Measurements from ENCODE around the gene EEA1. TPM values are rescaled to one million over a fixed set of nuclear protein-coding genes. Genes with fewer than 3 reads are reported as not detected.

Gene EEA1
- total RNA-seq, 1 donor from 2014 or later = 31.1 TPM

DNA sequence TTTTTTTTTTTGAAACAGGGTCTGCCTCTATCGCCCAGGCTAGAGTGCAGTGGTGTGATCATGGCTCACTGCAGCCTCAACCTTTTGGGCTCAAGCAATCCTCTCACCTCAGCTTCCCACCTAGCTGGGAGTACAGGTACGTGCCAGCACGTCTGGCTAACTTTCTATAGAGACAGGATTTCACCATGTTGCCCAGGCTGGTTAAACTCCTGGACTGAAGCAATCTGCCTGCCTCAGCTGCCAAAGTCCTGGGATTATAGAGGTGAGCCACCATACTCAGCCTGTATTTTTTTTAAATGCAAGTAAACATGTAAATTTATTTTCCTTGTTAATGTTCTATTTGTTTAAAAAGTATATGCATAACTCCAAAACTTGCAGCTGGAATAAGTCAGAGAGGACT is 80.4 kb downstream of the EEA1 start:
- no peak for DNase-seq (ENCODE audit: extremely low spot score, unreplicated experiment)
- H3K9me3 Mint-ChIP-seq (ENCODE audit: unreplicated experiment) = no peaks in the 10 kb centered on the region
- H3K4me1 Mint-ChIP-seq (ENCODE audit: unreplicated experiment) = peaks cover 33% of the 10 kb centered on the region
- no peak for TF ChIP-seq CTCF (IDR thresholded peaks at IDR 0.05)
- peaks cover 14% of the 10 kb centered on the region for H3K36me3 Mint-ChIP-seq (ENCODE audit: unreplicated experiment)
- H3K4me3 Mint-ChIP-seq (ENCODE audit: unreplicated experiment) = no peak overlapping the region
- no peak overlapping the region for H3K27ac Mint-ChIP-seq (ENCODE audit: unreplicated experiment)
- H3K27me3 Mint-ChIP-seq (ENCODE audit: unreplicated experiment) = no peaks in the 10 kb centered on the region

DNA sequence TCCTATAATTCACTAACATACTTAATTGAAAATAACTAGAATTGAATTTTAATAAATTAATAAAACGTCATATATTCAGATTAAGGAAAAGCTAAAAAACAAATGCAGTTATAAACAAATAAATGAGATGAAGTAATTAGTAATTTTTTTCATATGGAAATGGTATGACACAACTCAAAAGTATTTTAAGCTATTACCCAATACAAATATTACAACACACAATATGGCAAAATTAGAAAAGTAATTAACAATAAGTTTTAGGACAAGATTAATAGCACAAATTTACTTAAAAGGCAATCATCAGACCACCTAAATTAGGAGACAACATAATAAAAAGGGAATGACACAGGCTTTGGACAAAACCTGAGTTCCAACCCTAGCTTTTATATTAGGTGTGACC is 81.7 kb downstream of the EEA1 start:
- peaks cover 34% of the 10 kb centered on the region for H3K4me1 Mint-ChIP-seq (ENCODE audit: unreplicated experiment)
- H3K27me3 Mint-ChIP-seq (ENCODE audit: unreplicated experiment) = no peaks in the 10 kb centered on the region
- DNase-seq (ENCODE audit: extremely low spot score, unreplicated experiment) = no peak
- H3K9me3 Mint-ChIP-seq (ENCODE audit: unreplicated experiment) = no peaks in the 10 kb centered on the region
- peaks cover 14% of the 10 kb centered on the region for H3K36me3 Mint-ChIP-seq (ENCODE audit: unreplicated experiment)
- H3K4me3 Mint-ChIP-seq (ENCODE audit: unreplicated experiment) = no peak overlapping the region
- no peak overlapping the region for H3K27ac Mint-ChIP-seq (ENCODE audit: unreplicated experiment)
- no peak for TF ChIP-seq CTCF (IDR thresholded peaks at IDR 0.05)

GRCh38 chr12:92845329-92845728 is 83.8 kb downstream of the EEA1 start:
- TF ChIP-seq CTCF (IDR thresholded peaks at IDR 0.05) = no peak
- no peaks in the 10 kb centered on the region for H3K27me3 Mint-ChIP-seq (ENCODE audit: unreplicated experiment)
- no peak for DNase-seq (ENCODE audit: extremely low spot score, unreplicated experiment)
- H3K36me3 Mint-ChIP-seq (ENCODE audit: unreplicated experiment) = peaks cover 23% of the 10 kb centered on the region
- peak overlapping the region; percentile 47 for H3K27ac Mint-ChIP-seq (ENCODE audit: unreplicated experiment)
- H3K4me1 Mint-ChIP-seq (ENCODE audit: unreplicated experiment) = peaks cover 26% of the 10 kb centered on the region
- H3K4me3 Mint-ChIP-seq (ENCODE audit: unreplicated experiment) = no peak overlapping the region
- no peaks in the 10 kb centered on the region for H3K9me3 Mint-ChIP-seq (ENCODE audit: unreplicated experiment)

- Mint-ChIP-seq H3K9me3 (ENCODE audit: unreplicated experiment) (no peaks in the 10 kb centered on the region), H3K4me1 (ENCODE audit: unreplicated experiment) (peaks cover 16% of the 10 kb centered on the region), H3K27me3 (ENCODE audit: unreplicated experiment) (no peaks in the 10 kb centered on the region), H3K27ac (ENCODE audit: unreplicated experiment) (peak overlapping the region; percentile 77), H3K4me3 (ENCODE audit: unreplicated experiment) (no peak overlapping the region), H3K36me3 (ENCODE audit: unreplicated experiment) (peaks cover 23% of the 10 kb centered on the region)
- no peak for TF ChIP-seq CTCF (IDR thresholded peaks at IDR 0.05)
- DNase-seq (ENCODE audit: extremely low spot score, unreplicated experiment) = no peak
Measured at GRCh38 chr12:92844151-92844763, 84.8 kb downstream of the EEA1 start.

DNA sequence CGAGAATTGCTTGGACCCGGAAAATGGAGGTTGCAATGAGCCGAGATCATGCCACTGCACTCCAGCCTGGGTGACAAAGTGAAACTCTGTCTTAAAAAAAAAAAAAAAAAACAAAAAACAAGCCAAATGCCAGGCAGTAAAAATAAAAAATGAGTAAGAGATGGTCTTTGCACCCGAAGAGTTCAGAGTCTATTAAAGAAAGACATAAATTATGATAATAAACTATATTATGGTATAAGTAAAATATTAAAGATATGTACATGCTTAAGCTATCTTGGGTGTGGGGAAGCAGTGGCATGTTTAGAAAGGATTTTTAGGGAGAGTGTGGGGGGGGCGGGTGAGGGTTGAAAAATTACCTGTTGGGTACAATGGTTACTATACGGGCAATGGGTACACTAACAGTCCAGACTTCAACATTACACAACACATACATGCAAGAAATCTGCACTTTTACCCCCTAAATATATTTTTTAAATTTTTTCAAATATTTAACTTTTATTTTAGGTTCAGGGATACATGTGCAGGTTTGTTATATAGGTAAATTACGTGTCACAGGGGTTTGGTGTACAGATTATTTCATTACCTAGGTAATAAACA is 99.3 kb downstream of the EEA1 start:
- Mint-ChIP-seq H3K9me3 (ENCODE audit: unreplicated experiment) (no peaks in the 10 kb centered on the region), H3K27me3 (ENCODE audit: unreplicated experiment) (no peaks in the 10 kb centered on the region), H3K4me3 (ENCODE audit: unreplicated experiment) (no peak overlapping the region), H3K27ac (ENCODE audit: unreplicated experiment) (no peak overlapping the region), H3K4me1 (ENCODE audit: unreplicated experiment) (peaks cover 2% of the 10 kb centered on the region), H3K36me3 (ENCODE audit: unreplicated experiment) (peaks cover 18% of the 10 kb centered on the region)
- TF ChIP-seq CTCF (IDR thresholded peaks at IDR 0.05) = no peak
- DNase-seq (ENCODE audit: extremely low spot score, unreplicated experiment) = no peak
